ENCODE results near the gene MUC15.
"Not testable (repeated sequence)": the region's sequence is repeated elsewhere in the genome, so short reads cannot be mapped to it uniquely, and the experiment has no call there.

The MUC15 gene

GRCh38 chr11:26608507-26609146 lies 36.6 kb upstream of the MUC15 start:
- no peak overlapping the region for H3K4me3 ChIP-seq
- H3K4me1 ChIP-seq: no peaks in the 10 kb centered on the region
- H3K27me3 ChIP-seq: no peaks in the 10 kb centered on the region
- peaks cover 0 to 7% (median 0%) of the 10 kb centered on the region in 3 donors for H3K9me3 ChIP-seq
- no peak for DNase-seq
- intact Hi-C loops (cut with DNase I; ENCODE audit: low total_unique reads): no loop called here
- TF ChIP-seq, protein P1, sequence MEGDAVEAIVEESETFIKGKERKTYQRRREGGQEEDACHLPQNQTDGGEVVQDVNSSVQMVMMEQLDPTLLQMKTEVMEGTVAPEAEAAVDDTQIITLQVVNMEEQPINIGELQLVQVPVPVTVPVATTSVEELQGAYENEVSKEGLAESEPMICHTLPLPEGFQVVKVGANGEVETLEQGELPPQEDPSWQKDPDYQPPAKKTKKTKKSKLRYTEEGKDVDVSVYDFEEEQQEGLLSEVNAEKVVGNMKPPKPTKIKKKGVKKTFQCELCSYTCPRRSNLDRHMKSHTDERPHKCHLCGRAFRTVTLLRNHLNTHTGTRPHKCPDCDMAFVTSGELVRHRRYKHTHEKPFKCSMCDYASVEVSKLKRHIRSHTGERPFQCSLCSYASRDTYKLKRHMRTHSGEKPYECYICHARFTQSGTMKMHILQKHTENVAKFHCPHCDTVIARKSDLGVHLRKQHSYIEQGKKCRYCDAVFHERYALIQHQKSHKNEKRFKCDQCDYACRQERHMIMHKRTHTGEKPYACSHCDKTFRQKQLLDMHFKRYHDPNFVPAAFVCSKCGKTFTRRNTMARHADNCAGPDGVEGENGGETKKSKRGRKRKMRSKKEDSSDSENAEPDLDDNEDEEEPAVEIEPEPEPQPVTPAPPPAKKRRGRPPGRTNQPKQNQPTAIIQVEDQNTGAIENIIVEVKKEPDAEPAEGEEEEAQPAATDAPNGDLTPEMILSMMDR (IDR thresholded peaks at IDR 0.05): no peak
- no peaks in the 10 kb centered on the region for H3K36me3 ChIP-seq
- no peak overlapping the region for H3K27ac ChIP-seq

DNA sequence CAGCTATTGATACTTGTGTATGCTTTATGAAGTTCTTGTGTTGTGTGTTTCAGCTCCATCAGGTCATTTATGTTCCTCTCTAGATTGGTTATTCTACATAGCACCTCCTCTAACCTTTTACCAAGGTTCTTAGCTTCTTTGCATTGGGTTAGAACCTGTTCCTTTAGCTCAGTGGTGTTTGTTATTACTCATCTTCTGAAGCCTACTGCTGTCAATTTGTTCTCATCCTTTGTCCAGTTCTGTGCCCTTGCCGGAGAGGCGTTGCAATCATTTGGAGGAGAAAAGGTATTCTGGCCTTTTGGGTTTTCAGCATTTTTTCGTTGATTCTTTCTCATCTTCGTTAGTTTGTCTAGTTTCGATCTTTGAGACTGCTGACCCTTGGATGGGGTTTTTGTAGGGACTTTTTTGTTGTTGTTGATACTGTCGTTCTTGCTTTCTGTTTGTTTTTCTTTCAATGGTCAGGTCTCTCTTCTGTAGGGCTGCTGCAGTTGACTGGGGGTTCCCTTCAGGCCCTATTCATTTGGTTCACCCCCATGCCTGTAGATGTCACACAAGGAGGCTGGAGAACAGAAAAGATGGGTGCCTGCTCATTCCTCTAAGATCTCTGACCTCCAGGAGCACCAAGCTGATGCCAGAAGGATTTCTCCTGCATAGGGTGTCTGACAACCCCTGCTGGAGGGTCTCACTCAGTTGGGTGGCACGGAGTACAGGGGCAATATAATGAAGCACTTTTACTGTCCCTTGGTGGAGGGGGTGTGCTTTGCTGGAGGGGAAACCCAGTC lies 35.9 kb upstream of the MUC15 start:
- TF ChIP-seq, protein P1 (IDR thresholded peaks at IDR 0.05): no peak
- no peaks in the 10 kb centered on the region for H3K27me3 ChIP-seq
- intact Hi-C loops (cut with DNase I; ENCODE audit: low total_unique reads): no loop called here
- peaks cover 0 to 5% (median 2%) of the 10 kb centered on the region in 3 donors for H3K9me3 ChIP-seq
- H3K4me3 ChIP-seq: no peak overlapping the region
- DNase-seq: no peak
- no peaks in the 10 kb centered on the region for H3K4me1 ChIP-seq
- H3K27ac ChIP-seq: no peak overlapping the region
- no peaks in the 10 kb centered on the region for H3K36me3 ChIP-seq

DNA sequence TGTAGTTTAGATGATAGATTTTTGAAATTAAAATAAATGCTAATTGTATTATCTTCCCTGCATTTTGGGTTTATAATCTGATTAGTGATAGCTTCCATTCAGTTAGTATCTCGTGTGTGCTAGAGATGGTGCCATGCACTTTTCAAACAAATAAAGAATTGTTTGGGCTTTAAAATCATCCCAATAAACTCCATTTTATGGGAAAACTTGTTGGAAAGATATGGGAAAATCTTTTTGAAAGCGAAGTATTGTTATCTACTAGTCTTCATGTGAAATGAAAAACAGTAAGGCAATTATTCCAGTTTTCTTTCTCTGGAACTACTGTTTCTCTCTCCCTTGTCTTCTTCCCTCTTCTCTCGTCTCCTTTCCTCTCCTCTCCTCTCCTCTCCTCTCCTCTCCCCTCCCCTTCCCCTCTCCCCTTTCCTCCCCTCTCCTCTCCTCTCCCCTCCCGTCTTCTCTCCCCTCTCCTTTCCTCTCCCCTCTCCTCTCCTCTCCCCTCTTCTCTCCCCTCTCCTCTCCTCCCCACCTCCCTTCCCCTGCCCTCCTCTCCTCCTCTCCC lies 27.9 kb upstream of the MUC15 start:
- no peak overlapping the region for H3K4me3 ChIP-seq
- no peaks in the 10 kb centered on the region for H3K36me3 ChIP-seq
- no peak overlapping the region for H3K27ac ChIP-seq
- TF ChIP-seq, protein P1 (IDR thresholded peaks at IDR 0.05): no peak
- intact Hi-C loops (cut with DNase I; ENCODE audit: low total_unique reads): no loop called here
- no peaks in the 10 kb centered on the region for H3K27me3 ChIP-seq
- no peaks in the 10 kb centered on the region for H3K4me1 ChIP-seq
- no peak for DNase-seq
- H3K9me3 ChIP-seq: peaks cover 0 to 5% (median 2%) of the 10 kb centered on the region in 3 donors

GRCh38 chr11:26599425-26599824 lies 27.4 kb upstream of the MUC15 start:
- DNase-seq: no peak
- intact Hi-C loops (cut with DNase I; ENCODE audit: low total_unique reads): no loop called here
- H3K27ac ChIP-seq: no peak overlapping the region
- TF ChIP-seq, protein P1 (IDR thresholded peaks at IDR 0.05): no peak
- H3K4me3 ChIP-seq: no peak overlapping the region
- H3K36me3 ChIP-seq: no peaks in the 10 kb centered on the region
- no peaks in the 10 kb centered on the region for H3K4me1 ChIP-seq
- peaks cover 0 to 5% (median 2%) of the 10 kb centered on the region in 3 donors for H3K9me3 ChIP-seq
- H3K27me3 ChIP-seq: no peaks in the 10 kb centered on the region

DNA sequence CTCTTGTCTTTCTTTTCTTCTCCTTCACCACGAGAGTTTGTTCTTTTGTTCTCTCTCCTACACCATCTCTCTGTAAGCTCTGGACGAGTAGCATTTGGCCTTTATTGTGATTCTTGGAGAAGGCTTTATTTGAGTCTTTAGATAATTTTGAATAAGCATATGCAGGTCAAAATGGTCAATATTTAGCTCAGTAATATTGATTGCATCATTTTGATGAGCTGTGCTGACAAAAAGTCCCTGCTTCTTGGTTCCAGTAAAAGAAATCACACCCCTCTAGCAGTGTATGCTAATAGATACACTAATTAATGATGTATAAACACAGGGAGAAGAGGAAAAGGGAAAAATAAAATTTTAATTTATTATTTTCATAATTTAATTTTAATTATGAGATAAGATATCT lies 25.8 kb upstream of the MUC15 start:
- H3K36me3 ChIP-seq: no peaks in the 10 kb centered on the region
- TF ChIP-seq, protein P1 (IDR thresholded peaks at IDR 0.05): no peak
- intact Hi-C loops (cut with DNase I; ENCODE audit: low total_unique reads): no loop called here

GRCh38 chr11:26597049-26597689 lies 25.1 kb upstream of the MUC15 start:
- DNase-seq; intact Hi-C loops (cut with DNase I; ENCODE audit: low total_unique reads); H3K9me3 ChIP-seq; H3K27me3 ChIP-seq; H3K27ac ChIP-seq; H3K4me3 ChIP-seq; H3K4me1 ChIP-seq; H3K36me3 ChIP-seq: not testable (repeated sequence)

More for the DNA sequence above, 25.8 kb upstream of the MUC15 start:
- Histone ChIP-seq H3K27ac (no peak overlapping the region), H3K27me3 (no peaks in the 10 kb centered on the region), H3K4me3 (no peak overlapping the region), H3K4me1 (no peaks in the 10 kb centered on the region), H3K9me3 (no peaks in the 10 kb centered on the region)
- DNase-seq: no peak

DNA sequence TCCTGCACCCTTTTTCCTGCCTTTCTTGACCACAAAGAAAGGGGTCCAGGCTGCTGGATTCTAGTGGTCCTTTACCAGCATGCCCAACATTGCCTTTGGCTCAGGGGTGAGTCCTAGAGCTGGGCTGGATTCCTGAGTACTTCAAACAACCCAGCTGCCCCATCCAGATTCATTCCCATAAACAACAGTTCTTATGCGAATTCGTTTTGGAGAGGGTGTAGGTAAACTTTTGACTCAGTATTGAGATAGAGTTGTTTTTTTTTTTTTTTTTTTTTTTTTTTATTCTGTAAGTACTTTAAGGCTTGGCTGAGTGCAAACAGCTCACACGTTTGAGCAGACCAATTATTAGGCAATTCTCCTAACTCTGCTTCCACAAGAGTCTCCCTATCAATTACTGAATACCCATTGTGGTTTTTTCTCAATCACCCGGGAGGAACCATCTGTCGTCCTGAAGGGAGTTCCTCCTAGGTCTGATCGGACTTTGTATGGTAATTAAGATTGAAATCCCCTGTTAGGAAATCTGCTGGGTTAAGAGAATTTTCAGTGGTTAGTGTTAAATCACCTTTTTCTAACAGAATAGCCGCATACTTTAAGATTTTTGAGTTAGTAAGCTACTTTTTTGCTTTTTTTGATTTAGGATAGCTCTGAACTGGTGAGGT lies 23.3 kb upstream of the MUC15 start:
- DNase-seq; H3K4me3 ChIP-seq; H3K27ac ChIP-seq; H3K36me3 ChIP-seq; H3K27me3 ChIP-seq; H3K4me1 ChIP-seq; H3K9me3 ChIP-seq; intact Hi-C loops (cut with DNase I; ENCODE audit: low total_unique reads): not testable (repeated sequence)
